HUDEP-2 (cell line): ENCODE measurements around the gene MEA1.

ENCODE experiments used
- DNase-seq, 76 experiments: peaks; one replicate each; lab custom pipeline; 2025; ENCODE audit not compliant: unreplicated experiment in 76 of 76; lab: John Stamatoyannopoulos, UW

The MEA1 gene

DNA sequence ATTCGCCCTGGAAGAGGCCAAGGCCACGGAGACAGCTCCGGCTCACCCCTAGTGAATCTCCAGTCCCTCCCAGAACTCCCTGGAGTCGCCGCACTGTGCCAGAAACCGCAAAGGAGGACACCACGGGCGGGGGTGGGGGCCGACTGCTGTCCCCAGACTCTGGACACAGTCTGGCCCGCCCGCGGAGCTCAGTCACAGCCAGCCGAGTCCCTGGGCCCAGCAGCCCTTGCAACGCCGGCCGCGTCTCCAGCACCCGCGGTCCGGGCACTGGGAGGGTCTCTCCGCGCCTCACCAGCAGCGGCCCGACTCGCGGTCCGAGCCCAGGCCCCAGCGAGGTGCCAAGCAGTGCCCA, 35.3 kb downstream of the MEA1 start:
- DNase-seq: peak in 38 of 76 experiments; percentile 16 to 66 (median 40)

DNA sequence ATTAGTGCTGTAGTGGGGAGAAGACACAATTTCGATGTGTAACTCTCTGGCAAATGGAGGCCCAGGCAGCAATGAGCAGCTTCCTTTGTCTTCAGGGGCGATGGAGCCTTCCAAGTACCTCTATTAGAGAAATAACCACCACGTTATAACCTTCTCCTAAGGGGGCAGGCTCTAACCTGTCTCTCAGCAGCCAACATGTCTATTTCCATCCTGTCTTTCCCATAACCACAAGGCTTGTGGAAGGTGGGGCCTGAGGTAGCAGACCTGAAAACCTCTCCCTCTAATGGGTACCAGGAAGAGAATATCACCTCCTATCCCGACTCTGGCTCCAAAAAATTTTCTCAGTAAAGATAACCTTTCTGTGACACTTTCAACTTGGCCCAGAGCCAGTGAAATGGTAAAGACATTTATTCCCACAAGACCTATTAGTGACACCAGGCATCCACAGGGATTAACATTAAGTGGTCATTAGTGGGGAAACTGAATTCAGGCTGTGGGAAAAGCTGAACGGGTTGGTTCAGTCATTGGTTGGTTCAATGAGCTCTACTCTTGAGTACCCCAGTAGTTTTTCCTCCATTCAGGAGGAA, 38.7 kb downstream of the MEA1 start:
- no peak for DNase-seq

DNA sequence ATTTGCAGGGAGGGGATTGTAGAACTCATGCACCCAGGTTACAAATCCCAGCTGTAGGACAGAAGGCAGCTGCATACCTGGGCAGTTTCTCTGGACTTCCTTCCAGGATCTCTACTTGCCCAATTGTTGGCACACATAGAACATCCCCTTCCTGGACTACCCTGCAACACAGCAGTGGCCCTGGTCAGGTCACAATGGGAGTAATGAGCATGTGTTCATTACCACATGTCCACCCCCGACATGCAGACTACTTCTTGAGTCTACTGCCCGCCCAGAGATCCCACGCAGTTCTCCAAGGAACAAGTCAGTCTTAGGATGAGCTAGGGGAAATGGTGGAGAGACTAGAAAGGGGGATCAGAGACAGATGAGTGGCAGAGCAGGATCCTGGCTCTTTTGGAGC, 39.8 kb downstream of the MEA1 start:
- DNase-seq: no peak

DNA sequence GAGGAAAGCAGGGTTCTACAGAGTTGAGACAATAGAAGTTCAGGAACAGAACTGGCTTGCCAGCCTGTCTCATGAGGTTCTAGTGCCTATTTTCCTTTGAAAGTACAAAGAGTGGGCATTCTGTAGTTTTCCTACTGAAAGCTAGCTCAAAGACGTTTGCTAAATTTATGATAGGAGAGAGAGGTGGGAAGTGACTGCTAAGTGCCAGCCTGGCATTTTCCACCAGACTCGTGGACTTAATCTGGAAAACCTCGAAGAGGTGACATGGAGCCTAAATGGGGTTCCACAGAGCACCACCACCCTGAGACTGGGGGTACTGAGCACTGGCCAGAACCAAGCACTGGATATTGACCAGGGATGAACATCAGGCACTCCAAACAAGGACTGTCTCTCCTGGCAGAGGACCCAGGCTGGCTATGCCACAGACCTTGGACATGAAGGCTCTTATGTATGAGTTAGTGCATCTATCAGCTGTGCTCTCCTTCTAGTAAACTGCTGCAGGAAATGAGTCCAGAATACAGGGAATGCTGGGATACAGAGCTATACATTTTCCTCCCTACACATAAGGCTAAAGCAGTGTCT, 41.9 kb downstream of the MEA1 start:
- no peak for DNase-seq

DNA sequence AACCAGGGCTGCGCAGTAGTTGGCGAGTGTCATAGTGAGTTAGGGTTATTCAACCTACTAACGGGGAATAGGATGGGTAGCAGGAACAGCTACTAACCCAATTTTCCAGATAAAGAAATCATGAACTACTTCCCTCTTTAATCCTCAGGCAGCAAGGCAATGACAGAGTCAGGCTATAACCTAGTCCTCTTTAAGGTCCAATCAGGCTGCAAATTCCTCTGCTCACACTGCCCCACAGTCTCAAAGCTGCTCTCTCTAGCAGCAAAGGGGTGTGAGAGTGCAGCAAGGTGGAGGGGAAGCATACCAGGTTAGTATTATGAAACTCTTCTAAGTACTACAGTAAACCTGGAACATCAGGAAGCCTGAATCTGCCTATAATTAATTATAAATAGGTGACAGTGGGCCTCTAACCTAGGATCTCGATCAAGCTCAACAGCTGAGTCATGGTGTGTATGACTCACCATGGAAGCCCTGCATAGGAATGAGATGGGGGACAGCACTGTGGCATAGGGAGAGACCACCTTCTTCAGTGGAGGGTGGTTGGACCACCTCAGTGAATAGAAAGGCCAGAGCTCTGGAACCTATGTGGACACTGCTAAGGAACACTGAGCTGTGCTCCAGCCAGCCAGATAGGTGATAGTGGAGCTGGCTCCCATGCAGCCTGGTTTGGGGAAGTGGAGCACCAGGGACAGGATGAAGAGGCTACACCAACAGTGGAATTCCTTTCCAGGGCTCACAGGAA, 42.7 kb downstream of the MEA1 start:
- peak in 16 of 76 experiments; percentile 14 to 63 (median 30) for DNase-seq

DNA sequence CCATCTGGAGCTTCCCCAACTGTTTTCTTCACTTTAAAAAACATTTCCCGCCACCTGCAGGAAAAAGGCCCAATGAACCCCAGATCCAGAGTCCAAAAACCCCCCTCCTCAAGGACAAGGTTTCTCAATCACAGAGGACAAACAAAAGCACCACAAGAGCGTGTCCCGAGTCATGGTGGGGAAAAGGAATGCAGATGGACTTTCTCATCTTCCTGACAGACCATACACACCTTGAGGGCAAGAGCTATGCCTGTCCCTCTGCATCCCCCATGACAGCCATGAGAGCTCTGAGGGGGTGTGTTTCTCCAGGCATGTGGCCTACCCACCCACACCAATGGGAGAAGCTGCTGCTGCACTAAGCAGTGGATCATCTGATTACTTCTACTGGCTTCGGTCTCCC, 43.8 kb downstream of the MEA1 start:
- DNase-seq: no peak

DNA sequence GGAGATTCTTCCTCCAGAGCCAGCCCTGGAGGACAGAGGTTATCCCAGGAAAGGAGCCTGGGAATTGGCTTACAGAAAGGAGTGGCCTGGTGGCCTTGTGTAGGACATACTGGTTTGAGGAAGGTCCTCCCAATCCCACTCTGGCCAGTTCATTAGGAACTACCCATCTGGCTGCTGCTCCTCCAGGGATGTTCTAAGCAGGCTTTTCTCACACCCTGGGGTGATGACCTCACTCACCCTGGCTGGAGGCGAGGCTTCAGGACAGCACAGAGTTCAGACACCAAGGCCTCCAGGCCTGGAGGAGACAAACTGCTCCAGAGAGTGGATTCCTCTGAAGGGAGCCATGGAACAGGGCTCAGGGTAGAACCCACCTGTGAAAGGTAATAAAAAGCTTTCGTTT, 44.3 kb downstream of the MEA1 start:
- no peak for DNase-seq

DNA sequence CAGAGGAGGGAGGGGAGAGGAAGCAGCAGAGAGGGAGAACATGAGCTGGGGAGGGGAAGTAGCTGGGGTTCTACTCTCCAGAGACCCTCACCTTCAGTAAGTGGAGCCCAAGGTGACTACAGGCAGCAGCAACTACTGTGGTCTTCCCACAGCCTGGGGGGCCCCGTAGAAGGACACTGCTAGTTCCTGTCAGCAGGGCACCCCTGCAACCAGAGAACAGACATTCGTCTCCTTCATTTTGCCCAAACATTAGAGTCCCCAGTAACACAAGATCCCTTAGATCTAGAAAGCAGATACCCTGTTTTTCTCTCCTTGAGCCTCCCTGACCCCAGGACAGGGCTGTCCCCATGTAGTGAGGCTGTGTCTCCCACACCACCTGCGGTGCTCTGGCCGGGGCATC, 45.0 kb downstream of the MEA1 start:
- DNase-seq: no peak

DNA sequence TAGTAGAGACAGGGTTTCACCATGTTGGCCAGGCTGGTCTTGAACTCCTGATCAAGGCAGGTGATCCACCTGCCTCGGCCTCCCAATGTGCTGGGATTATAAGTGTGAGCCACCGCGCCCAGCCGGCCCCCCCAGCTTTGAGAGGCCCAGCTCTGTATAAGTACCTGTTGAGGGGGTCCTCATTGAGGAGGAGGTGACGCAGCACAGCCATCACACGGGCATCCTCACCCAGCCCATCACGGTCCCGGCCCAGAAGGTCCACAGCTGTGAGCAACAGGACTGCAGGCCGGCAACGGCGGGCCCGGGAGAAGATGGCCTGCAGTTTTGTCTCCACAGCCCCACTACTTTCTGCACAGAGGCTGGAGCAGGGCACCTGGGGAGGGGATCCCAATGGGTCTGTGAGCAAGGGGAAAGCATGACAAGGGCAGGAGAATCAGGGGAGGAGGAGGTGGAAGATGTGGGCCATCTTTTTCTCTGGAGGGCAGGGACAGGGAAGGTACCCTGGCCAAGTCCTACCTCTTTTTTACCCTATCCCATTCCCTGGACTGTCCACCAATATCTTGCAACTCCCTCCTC, 45.5 kb downstream of the MEA1 start:
- DNase-seq: no peak

DNA sequence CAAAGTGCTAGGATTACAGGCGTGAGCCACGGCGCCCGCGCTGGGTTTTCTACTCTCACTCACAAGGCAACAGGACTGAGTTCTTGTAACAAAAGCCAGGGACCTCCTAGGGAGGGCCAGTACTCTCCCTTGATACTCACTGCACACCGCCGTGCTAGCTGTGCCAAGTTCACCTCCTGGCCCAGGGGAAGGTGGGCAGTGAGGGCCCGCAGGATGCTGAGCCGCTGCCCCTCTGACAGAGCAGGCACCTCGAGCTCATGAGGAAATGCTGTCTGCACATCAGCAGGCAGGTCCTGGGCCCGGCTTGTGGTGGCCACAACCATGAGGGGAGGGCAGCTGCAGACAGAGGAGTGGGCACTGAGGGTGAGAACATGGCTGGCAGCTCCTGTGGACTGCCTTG, 46.5 kb downstream of the MEA1 start:
- DNase-seq: no peak

DNA sequence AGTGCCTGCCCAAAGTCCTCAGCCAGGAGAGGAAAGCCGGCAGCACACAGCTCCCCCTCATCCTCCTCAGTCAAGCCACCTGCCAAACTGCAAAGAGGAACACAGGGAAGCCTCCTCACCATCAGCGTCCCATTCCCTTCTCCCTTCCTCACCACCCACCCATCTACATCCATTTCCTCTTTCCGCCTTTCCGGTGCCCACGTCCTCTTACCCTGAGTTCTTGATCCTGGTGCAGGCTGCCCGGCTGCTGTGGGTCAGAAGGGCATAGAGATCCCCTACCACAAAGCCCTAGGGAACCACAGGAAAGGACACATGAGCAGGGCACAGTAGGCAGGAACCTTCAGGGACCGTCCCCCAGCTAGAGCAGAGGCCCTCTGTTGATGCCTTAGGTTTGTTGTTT, 47.2 kb downstream of the MEA1 start:
- DNase-seq: no peak

DNA sequence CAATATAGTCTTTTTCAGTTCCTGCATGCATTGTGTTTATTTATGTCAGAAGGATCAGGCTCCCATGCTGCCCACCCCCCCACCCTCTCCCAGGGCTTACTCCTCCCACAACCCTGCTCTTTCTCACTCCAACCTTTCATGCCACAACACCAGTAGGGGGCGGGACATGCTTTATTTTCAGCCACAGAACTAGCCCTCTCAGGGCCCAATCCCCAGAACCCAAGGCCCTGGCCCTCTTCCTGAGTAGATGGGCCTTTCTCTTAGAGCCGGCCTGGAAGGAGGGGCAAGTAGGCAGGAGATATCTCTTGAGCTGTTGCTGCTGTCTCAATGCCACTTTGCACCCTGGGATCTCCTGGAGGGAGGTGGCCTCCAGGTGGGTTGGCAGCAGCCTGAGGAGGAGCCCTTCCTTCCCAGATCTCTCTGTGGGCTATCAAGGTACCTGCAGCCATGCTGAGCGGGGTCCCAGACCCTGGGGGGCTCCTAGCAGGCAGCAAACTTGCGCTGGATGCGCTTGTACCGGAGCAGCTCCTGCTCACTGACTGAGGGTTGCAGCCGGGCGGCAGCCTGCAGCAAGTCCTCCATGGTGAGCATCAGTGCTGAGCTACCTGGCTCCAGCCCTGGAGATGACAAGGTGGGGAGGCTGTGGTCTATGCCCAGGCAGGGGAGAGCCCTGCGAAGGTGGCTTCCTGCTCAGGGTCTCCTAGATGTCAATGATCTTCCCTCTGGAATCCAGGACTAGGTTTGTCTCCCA, 49.7 kb downstream of the MEA1 start:
- peak in 57 of 76 experiments; percentile 12 to 79 (median 54) for DNase-seq

DNA sequence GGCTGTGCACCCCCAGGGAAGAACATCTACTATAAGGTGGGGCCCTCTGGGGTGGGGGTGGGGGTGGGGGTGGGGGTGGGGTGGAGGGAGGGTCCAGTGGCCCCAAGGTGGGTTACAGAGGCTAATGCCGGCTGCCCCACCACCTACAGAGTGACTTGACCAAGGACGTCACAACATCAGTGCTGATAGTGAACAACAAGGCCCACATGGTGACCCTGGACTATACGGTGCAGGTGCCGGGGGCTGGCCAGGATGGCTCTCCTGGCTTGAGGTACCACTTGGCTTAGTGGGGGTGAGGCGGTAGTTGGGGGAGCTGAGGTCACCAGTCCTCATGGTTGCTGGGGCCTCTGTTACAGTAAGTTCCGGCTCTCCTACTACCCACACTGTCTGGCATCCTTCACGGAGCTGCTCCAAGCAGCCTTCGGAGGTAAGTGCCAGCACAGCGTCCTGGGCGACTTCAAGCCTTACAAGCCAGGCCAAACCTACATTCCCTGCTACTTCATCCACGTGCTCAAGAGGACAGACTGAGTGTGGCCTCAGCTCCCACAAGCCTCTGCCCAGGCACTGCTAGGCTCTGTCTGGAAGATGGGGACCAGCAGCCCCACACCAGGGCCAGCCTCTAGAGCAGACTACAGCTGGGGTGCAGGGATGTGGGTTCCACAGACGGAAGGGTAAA, 50.4 kb downstream of the MEA1 start:
- no peak for DNase-seq

DNA sequence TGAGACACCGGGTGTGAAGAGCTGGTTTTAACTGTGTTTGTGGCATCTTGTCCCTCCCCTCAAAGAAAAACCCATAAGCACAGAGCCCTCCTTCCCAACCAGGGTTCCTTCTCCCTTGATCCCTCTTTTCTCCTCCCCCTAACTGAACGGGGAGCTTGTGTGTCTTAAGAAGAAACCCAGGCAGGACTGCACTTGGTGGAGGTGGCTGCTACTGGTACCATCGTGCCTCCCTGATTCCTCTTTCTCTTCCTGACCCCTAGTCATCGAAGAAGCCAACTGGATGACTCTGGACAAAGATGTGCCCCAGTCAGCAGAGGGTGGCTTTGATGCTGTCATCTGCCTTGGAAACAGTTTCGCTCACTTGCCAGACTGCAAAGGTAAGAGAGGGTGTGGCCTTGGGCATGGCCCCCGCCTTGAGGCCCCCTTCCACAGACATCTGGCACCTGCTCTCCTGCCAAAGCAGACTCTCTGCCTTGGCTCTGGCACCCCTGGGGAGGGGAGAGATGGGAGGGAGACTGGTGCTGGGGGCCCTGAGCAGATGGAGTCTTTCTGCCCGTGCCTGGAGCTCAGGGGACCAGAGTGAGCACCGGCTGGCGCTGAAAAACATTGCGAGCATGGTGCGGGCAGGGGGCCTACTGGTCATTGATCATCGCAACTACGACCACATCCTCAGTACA, 51.1 kb downstream of the MEA1 start:
- no peak for DNase-seq

DNA sequence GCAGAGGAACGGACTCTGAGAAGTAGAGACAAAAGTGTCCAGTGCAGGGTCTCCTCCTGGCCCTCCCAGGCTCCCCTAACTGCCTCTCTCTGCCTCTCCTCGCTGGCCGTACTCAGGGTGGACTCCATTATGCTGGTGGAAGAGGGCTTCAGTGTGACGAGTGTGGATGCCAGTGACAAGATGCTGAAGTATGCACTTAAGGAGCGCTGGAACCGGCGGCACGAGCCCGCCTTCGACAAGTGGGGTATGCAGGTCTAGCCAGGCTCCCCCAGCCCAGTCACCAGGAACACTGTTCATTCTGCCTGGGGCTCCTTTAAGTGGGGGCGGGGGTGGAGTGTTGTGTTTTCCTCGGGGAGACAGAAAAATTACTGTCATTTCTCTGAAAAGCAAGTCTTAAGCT, 51.6 kb downstream of the MEA1 start:
- no peak for DNase-seq
